HEK293 (cell line): ENCODE measurements around the gene BLM.

ENCODE experiments used
- EGR2 ChIP-seq: fragments of 450-650 bp; formaldehyde crosslinking; IDR thresholded peaks from 2 replicates; pipeline ENCODE4 v1.5.1; 2016; ENCODE audit warnings: low read depth, missing biosample characterization, missing genetic modification characterization
- OVOL3 ChIP-seq: fragments of 450-650 bp; formaldehyde crosslinking; IDR thresholded peaks from 2 replicates; pipeline ENCODE4 v1.5.1; 2016; ENCODE audit warnings: missing biosample characterization, missing genetic modification characterization
- PRDM10 ChIP-seq: fragments of 450-650 bp; formaldehyde crosslinking; IDR thresholded peaks from 2 replicates; pipeline ENCODE4 v1.5.1; 2016; ENCODE audit warnings: missing biosample characterization, missing genetic modification characterization
- ZBTB49 ChIP-seq: fragments of 450-650 bp; formaldehyde crosslinking; IDR thresholded peaks from 2 replicates; pipeline ENCODE4 v1.5.1; 2016; ENCODE audit warnings: missing biosample characterization, missing genetic modification characterization, low read depth
- ZBTB7A ChIP-seq: fragments of 450-650 bp; formaldehyde crosslinking; IDR thresholded peaks from 2 replicates; pipeline ENCODE4 v1.5.1; 2016; ENCODE audit warnings: low read depth, missing biosample characterization, missing genetic modification characterization
- ZFP3 ChIP-seq: fragments of 450-650 bp; formaldehyde crosslinking; IDR thresholded peaks from 2 replicates; pipeline ENCODE4 v1.5.1; 2016; ENCODE audit warnings: low read depth, missing biosample characterization, missing genetic modification characterization
- ZFP41 ChIP-seq: fragments of 450-650 bp; formaldehyde crosslinking; IDR thresholded peaks from 2 replicates; pipeline ENCODE4 v1.5.1; 2016; ENCODE audit warnings: missing biosample characterization, missing genetic modification characterization, borderline replicate concordance
- ZNF155 ChIP-seq: fragments of 450-650 bp; formaldehyde crosslinking; IDR thresholded peaks from 2 replicates; pipeline ENCODE4 v1.5.1; 2016; ENCODE audit warnings: missing biosample characterization, missing genetic modification characterization
- ZNF169 ChIP-seq: fragments of 450-650 bp; formaldehyde crosslinking; IDR thresholded peaks from 2 replicates; pipeline ENCODE4 v1.5.1; 2016; ENCODE audit warnings: missing biosample characterization, missing genetic modification characterization
- ZNF350 ChIP-seq: fragments of 450-650 bp; formaldehyde crosslinking; IDR thresholded peaks from 2 replicates; pipeline ENCODE4 v1.5.0; 2017; ENCODE audit warnings: missing biosample characterization, mild to moderate bottlenecking, missing genetic modification characterization
- ZNF354C ChIP-seq: fragments of 450-650 bp; formaldehyde crosslinking; IDR thresholded peaks from 2 replicates; pipeline ENCODE4 v1.5.1; 2016; ENCODE audit warnings: missing biosample characterization, missing genetic modification characterization, low read depth, borderline replicate concordance
- ZNF391 ChIP-seq: fragments of 450-650 bp; formaldehyde crosslinking; IDR thresholded peaks from 2 replicates; pipeline ENCODE4 v1.5.1; 2016; ENCODE audit warnings: low read depth, missing biosample characterization, missing genetic modification characterization, borderline replicate concordance
- ZNF416 ChIP-seq: fragments of 450-650 bp; formaldehyde crosslinking; IDR thresholded peaks from 2 replicates; pipeline ENCODE4 v1.5.1; 2016; ENCODE audit warnings: missing biosample characterization, missing genetic modification characterization
- ZNF426 ChIP-seq: fragments of 450-650 bp; formaldehyde crosslinking; IDR thresholded peaks from 2 replicates; pipeline ENCODE4 v1.5.1; 2017; ENCODE audit warnings: missing biosample characterization, missing genetic modification characterization, mild to moderate bottlenecking, inconsistent platforms, moderate library complexity
- ZNF433 ChIP-seq: fragments of 450-650 bp; formaldehyde crosslinking; IDR thresholded peaks from 2 replicates; pipeline ENCODE4 v1.5.1; 2016; ENCODE audit warnings: missing biosample characterization, missing genetic modification characterization, low read depth
- ZNF514 ChIP-seq: fragments of 450-650 bp; formaldehyde crosslinking; IDR thresholded peaks from 2 replicates; pipeline ENCODE4 v1.5.1; 2016; ENCODE audit warnings: missing biosample characterization, missing genetic modification characterization
- ZNF521 ChIP-seq: fragments of 450-650 bp; formaldehyde crosslinking; IDR thresholded peaks from 2 replicates; pipeline ENCODE4 v1.5.1; 2017; ENCODE audit warnings: missing biosample characterization, mild to moderate bottlenecking, missing genetic modification characterization
- ZNF529 ChIP-seq: fragments of 450-650 bp; formaldehyde crosslinking; IDR thresholded peaks from 2 replicates; pipeline ENCODE4 v1.5.1; 2017; ENCODE audit warnings: missing genetic modification characterization, missing biosample characterization; ENCODE audit not compliant: insufficient replicate concordance
- ZNF785 ChIP-seq: fragments of 450-650 bp; formaldehyde crosslinking; IDR thresholded peaks from 2 replicates; pipeline ENCODE4 v1.5.1; 2016; ENCODE audit warnings: missing biosample characterization, missing genetic modification characterization
- ZNF791 ChIP-seq: fragments of 450-650 bp; formaldehyde crosslinking; IDR thresholded peaks from 2 replicates; pipeline ENCODE4 v1.5.1; 2016; ENCODE audit warnings: missing biosample characterization, missing genetic modification characterization
- ZNF843 ChIP-seq: fragments of 450-650 bp; formaldehyde crosslinking; IDR thresholded peaks from 2 replicates; pipeline ENCODE4 v1.5.1; 2016; ENCODE audit warnings: missing biosample characterization, missing genetic modification characterization
- ZSCAN23 ChIP-seq: fragments of 450-650 bp; formaldehyde crosslinking; IDR thresholded peaks from 2 replicates; pipeline ENCODE4 v1.5.1; 2016; ENCODE audit warnings: missing biosample characterization, missing genetic modification characterization
- TF ChIP-seq, protein P1 (sequence below): fragments of 450-650 bp; formaldehyde crosslinking; IDR thresholded peaks from 2 replicates; pipeline ENCODE4 v1.5.1; 2016; ENCODE audit warnings: missing biosample characterization, missing genetic modification characterization
- TF ChIP-seq, protein P2 (sequence below): fragments of 450-650 bp; formaldehyde crosslinking; IDR thresholded peaks from 2 replicates; pipeline ENCODE4 v1.5.1; 2016; ENCODE audit warnings: missing biosample characterization, missing genetic modification characterization
- TF ChIP-seq, protein P3 (sequence below): sonication (generic); formaldehyde crosslinking; IDR thresholded peaks from 2 replicates; pipeline ENCODE4 v1.8.1; 2022; ENCODE audit warnings: mild to moderate bottlenecking, moderate library complexity, missing genetic modification reagents
- TF ChIP-seq, protein P4 (sequence below): fragments of 450-650 bp; formaldehyde crosslinking; IDR thresholded peaks from 2 replicates; pipeline ENCODE4 v1.5.1; 2016; ENCODE audit warnings: missing biosample characterization, missing genetic modification characterization

BLM gene

DNA sequence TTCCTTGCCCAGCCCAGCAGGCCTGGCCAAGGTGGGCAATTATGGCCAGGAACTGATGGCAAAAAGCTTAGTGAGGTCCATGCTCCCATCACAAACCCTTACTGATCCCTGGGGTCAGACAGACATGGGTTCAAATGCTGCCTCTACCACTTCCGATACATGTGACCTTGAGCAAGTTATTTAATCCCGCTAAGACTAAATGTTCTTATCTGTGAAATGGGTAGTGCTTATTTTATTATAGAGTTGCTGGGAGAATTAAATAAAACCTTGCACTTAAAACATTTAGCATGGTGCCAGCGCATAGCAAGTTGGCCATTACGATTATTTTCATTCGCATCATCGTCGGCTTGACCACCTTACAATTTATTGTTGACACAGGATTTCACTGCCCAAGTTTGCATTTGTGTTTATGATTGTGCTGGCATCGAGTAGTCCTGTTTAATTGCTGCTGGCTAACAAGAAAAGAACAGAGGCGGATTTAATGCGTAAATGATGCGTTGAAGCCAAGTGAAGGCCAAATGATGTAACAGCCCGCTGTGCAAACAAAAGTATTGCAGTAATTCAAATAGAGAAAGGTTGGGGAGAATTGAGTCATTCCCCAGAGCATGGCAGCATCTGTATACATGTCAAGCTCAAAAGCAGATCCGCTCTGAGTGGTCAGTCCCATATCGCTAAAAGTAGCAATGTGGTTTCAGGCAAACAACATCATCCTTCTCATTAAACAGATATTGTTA, 144.0 kb downstream of the BLM start (continued):
- TF ChIP-seq ZNF391 (tag by site-specific recombination): no peak
- TF ChIP-seq ZSCAN23 (tag by site-specific recombination): no peak
- no peak for TF ChIP-seq ZNF354C
- TF ChIP-seq ZNF529 (tag by site-specific recombination): no peak
- no peak for TF ChIP-seq ZNF791
- no peak for TF ChIP-seq ZNF350
- peak; percentile 79 for TF ChIP-seq ZNF843 (tag by site-specific recombination)
- TF ChIP-seq, protein P1, sequence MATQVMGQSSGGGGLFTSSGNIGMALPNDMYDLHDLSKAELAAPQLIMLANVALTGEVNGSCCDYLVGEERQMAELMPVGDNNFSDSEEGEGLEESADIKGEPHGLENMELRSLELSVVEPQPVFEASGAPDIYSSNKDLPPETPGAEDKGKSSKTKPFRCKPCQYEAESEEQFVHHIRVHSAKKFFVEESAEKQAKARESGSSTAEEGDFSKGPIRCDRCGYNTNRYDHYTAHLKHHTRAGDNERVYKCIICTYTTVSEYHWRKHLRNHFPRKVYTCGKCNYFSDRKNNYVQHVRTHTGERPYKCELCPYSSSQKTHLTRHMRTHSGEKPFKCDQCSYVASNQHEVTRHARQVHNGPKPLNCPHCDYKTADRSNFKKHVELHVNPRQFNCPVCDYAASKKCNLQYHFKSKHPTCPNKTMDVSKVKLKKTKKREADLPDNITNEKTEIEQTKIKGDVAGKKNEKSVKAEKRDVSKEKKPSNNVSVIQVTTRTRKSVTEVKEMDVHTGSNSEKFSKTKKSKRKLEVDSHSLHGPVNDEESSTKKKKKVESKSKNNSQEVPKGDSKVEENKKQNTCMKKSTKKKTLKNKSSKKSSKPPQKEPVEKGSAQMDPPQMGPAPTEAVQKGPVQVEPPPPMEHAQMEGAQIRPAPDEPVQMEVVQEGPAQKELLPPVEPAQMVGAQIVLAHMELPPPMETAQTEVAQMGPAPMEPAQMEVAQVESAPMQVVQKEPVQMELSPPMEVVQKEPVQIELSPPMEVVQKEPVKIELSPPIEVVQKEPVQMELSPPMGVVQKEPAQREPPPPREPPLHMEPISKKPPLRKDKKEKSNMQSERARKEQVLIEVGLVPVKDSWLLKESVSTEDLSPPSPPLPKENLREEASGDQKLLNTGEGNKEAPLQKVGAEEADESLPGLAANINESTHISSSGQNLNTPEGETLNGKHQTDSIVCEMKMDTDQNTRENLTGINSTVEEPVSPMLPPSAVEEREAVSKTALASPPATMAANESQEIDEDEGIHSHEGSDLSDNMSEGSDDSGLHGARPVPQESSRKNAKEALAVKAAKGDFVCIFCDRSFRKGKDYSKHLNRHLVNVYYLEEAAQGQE (tag by site-specific recombination): no peak
- no peak for TF ChIP-seq ZNF433 (tag by site-specific recombination)
- no peak for TF ChIP-seq ZNF514 (tag by site-specific recombination)
- peak; percentile 65 for TF ChIP-seq PRDM10 (tag by site-specific recombination)
- no peak for TF ChIP-seq EGR2 (tag by site-specific recombination)
- no peak for TF ChIP-seq ZNF426 (tag by site-specific recombination)
- TF ChIP-seq ZFP41 (tag by site-specific recombination): no peak
- TF ChIP-seq, protein P2, sequence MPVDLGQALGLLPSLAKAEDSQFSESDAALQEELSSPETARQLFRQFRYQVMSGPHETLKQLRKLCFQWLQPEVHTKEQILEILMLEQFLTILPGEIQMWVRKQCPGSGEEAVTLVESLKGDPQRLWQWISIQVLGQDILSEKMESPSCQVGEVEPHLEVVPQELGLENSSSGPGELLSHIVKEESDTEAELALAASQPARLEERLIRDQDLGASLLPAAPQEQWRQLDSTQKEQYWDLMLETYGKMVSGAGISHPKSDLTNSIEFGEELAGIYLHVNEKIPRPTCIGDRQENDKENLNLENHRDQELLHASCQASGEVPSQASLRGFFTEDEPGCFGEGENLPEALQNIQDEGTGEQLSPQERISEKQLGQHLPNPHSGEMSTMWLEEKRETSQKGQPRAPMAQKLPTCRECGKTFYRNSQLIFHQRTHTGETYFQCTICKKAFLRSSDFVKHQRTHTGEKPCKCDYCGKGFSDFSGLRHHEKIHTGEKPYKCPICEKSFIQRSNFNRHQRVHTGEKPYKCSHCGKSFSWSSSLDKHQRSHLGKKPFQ (tag by site-specific recombination): peak; percentile 26; the same call in 1 of the 2 replicates
- no peak for TF ChIP-seq ZNF416 (tag by site-specific recombination)
- TF ChIP-seq ZNF155: no peak
- no peak for TF ChIP-seq ZFP3
- TF ChIP-seq ZBTB49: no peak
- TF ChIP-seq ZNF521: no peak
- TF ChIP-seq, protein P3, sequence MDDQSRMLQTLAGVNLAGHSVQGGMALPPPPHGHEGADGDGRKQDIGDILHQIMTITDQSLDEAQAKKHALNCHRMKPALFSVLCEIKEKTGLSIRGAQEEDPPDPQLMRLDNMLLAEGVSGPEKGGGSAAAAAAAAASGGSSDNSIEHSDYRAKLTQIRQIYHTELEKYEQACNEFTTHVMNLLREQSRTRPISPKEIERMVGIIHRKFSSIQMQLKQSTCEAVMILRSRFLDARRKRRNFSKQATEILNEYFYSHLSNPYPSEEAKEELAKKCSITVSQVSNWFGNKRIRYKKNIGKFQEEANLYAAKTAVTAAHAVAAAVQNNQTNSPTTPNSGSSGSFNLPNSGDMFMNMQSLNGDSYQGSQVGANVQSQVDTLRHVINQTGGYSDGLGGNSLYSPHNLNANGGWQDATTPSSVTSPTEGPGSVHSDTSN: no peak
- TF ChIP-seq ZNF169 (tag by site-specific recombination): no peak
- TF ChIP-seq, protein P4, sequence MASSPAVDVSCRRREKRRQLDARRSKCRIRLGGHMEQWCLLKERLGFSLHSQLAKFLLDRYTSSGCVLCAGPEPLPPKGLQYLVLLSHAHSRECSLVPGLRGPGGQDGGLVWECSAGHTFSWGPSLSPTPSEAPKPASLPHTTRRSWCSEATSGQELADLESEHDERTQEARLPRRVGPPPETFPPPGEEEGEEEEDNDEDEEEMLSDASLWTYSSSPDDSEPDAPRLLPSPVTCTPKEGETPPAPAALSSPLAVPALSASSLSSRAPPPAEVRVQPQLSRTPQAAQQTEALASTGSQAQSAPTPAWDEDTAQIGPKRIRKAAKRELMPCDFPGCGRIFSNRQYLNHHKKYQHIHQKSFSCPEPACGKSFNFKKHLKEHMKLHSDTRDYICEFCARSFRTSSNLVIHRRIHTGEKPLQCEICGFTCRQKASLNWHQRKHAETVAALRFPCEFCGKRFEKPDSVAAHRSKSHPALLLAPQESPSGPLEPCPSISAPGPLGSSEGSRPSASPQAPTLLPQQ (tag by site-specific recombination): peak; percentile 74
- peak; percentile 85 for TF ChIP-seq OVOL3 (tag by site-specific recombination)
- TF ChIP-seq ZNF785 (tag by site-specific recombination): no peak
- TF ChIP-seq ZBTB7A (tag by site-specific recombination): no peak
